ENCODE data around the gene SLC43A1. TPM values are rescaled to one million over a fixed set of nuclear protein-coding genes. Genes with fewer than 3 reads are reported as not detected.

The SLC43A1 gene
- 12.0 and 14.5 TPM in 2 replicates for total RNA-seq

GRCh38 chr11:57515332-57516060 lies at the start of gene SLC43A1:
Gene SLC43A1, minus strand, starts transcription at chr11:57515702. Its CDS starts 1,591 bp downstream, at chr11:57514111.

GRCh38 chr11:57536947-57537619 lies 21.6 kb upstream of the SLC43A1 start, which contains the start of gene SMTNL1:
Gene SMTNL1, plus strand, starts transcription at chr11:57537595. Its CDS starts 5,048 bp downstream, at chr11:57542643.

GRCh38 chr11:57530596-57531507 lies 15.3 kb upstream of the SLC43A1 start, which contains the start of gene TIMM10:
Gene TIMM10, minus strand, starts transcription at chr11:57530754. Its CDS starts 565 bp downstream, at chr11:57530189.

GRCh38 chr11:57460022-57460757 lies 55.3 kb downstream of the SLC43A1 start, which contains the start of gene RTN4RL2:
Gene RTN4RL2, plus strand, starts transcription at chr11:57460528. Its CDS starts 338 bp downstream, at chr11:57460866.

Small RNAs within 50 kb of the gene (small RNA-seq; reads per million reads assigned to genes)
- not detected for gene RN7SL605P
- gene RNA5SP341 = not detected

Other genes starting within 250 kb of the SLC43A1 start
- gene TNKS1BP1, start 190.8 kb downstream of the SLC43A1 start, total RNA-seq = 102 and 105 TPM in 2 replicates
- 53.3 and 67.8 TPM in 2 replicates for gene SSRP1, start 179.8 kb downstream of the SLC43A1 start, total RNA-seq
- 0.11 and 0.13 TPM in 2 replicates for gene P2RX3, start 177.3 kb downstream of the SLC43A1 start, total RNA-seq
- not detected in 2 replicates for gene PRG3, start 134.6 kb downstream of the SLC43A1 start, total RNA-seq
- 0.11 TPM in 1 of 2 replicates, not detected in the other for gene PRG2, start 125.1 kb downstream of the SLC43A1 start, total RNA-seq
- gene SLC43A3, start 88.6 kb downstream of the SLC43A1 start, total RNA-seq = 58.8 and 125 TPM in 2 replicates
- gene RTN4RL2, start 55.2 kb downstream of the SLC43A1 start, total RNA-seq = 0.39 TPM in 1 of 2 replicates, not detected in the other
- 22.7 and 34.0 TPM in 2 replicates for gene TIMM10, start 15.1 kb upstream of the SLC43A1 start, total RNA-seq
- gene SMTNL1, start 21.9 kb upstream of the SLC43A1 start, total RNA-seq = not detected in 2 replicates
- 49.2 and 49.5 TPM in 2 replicates for gene UBE2L6, start 52.0 kb upstream of the SLC43A1 start, total RNA-seq
- 19.6 and 31.0 TPM in 2 replicates for gene SERPING1, start 82.0 kb upstream of the SLC43A1 start, total RNA-seq
- gene YPEL4, start 134.2 kb upstream of the SLC43A1 start, total RNA-seq = 0.26 and 0.65 TPM in 2 replicates
- 11.4 and 12.8 TPM in 2 replicates for gene CLP1, start 142.1 kb upstream of the SLC43A1 start, total RNA-seq
- gene ZDHHC5, start 152.4 kb upstream of the SLC43A1 start, total RNA-seq = 42.3 and 44.3 TPM in 2 replicates
- gene MED19, start 196.5 kb upstream of the SLC43A1 start, total RNA-seq = 13.7 and 15.4 TPM in 2 replicates
- 52.7 and 53.2 TPM in 2 replicates for gene TMX2, start 196.9 kb upstream of the SLC43A1 start, total RNA-seq
- 59.8 and 69.5 TPM in 2 replicates for gene SELENOH, start 225.8 kb upstream of the SLC43A1 start, total RNA-seq
- gene BTBD18, start 236.1 kb upstream of the SLC43A1 start, total RNA-seq = not detected in 2 replicates
- gene CTNND1, start 246.1 kb upstream of the SLC43A1 start, total RNA-seq = 121 and 135 TPM in 2 replicates

Measured in articular chondrocyte of knee joint (primary cell).